Measurements from ENCODE around the gene SYCP3. TPM values are rescaled to one million over a fixed set of nuclear protein-coding genes. Genes with fewer than 3 reads are reported as not detected.
"Not testable (repeated sequence)": the region's sequence is repeated elsewhere in the genome, so short reads cannot be mapped to it uniquely, and the experiment has no call there.

SYCP3 gene
- polyA plus RNA-seq, 1 experiment = 0.06 TPM

DNA sequence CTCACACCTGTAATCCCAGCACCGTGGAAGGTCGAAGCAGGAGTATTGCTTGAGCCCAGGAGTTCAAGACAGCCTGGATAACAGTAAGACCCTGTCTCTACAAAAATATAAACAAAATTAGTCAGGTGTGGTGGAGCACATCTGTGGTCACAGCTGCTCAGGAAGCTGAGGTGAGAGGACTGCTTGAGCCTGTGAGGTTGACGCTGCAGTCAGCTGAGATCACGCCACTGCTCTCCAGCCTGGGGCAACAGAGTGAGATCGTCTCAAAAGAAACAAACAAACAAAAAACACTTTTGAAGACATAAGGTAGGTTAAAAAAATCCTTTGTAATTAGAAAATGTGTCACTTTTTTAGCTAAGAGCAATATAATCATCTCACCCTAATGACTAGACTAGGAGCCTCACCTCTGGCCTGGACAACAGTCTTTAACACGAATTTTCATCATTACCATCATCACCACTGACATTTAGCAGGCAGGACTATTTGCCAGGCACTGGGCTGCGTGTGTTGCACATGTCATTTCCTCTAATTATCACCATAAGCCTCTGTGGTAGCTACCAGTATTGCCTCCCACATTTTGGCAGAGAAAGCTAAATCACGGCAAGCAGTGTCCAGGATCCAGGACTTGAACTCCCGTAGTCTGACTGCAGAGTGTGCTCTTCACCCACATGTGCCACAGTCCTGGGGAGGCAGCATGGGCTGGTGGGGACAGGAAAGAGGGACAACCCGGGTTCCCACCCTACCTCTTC, 4.6 kb upstream of the SYCP3 start:
- ChIA-PET POLR2A (no interaction called here), CTCF (interaction anchor here (1.2 kb wide), 1 partner anchor 15 kb away, joined by 3 read pairs; no protein-coding TSS in a partner anchor)

DNA sequence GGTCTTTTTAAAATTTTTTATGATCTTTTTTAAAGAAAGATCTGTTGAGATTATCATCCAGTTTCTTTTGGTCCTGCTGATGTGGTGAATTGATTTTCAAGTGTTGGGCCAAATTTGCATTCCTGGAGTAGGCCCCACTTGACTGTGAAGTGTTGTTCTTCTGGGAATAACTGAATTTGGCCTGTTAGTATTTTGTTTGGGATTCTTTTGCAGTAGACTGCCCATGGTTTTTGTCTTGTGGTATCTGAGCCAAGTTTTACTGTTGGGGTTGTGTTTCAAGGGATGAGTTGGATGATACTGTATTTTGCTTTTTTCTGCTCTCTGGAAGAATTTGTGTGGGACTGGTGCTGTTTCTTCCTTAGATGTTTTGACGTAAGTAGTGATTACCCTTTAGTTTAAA, 4.0 kb upstream of the SYCP3 start:
- ChIA-PET CTCF (no interaction called here), POLR2A (no interaction called here)
- Histone ChIP-seq H3K9me3 (ENCODE audit: control insufficient read depth, insufficient read depth, low read length) (peaks cover 11% of the 10 kb centered on the region; the same call in 1 of the 2 replicates), H3K27ac (ENCODE audit: low read depth, low read length) (no peak overlapping the region), H3K4me3 (ENCODE audit: low read depth, low read length) (no peak overlapping the region), H3K27me3 (ENCODE audit: control insufficient read depth, insufficient read depth, low read length) (no peaks in the 10 kb centered on the region)
- TF ChIP-seq, protein P1, sequence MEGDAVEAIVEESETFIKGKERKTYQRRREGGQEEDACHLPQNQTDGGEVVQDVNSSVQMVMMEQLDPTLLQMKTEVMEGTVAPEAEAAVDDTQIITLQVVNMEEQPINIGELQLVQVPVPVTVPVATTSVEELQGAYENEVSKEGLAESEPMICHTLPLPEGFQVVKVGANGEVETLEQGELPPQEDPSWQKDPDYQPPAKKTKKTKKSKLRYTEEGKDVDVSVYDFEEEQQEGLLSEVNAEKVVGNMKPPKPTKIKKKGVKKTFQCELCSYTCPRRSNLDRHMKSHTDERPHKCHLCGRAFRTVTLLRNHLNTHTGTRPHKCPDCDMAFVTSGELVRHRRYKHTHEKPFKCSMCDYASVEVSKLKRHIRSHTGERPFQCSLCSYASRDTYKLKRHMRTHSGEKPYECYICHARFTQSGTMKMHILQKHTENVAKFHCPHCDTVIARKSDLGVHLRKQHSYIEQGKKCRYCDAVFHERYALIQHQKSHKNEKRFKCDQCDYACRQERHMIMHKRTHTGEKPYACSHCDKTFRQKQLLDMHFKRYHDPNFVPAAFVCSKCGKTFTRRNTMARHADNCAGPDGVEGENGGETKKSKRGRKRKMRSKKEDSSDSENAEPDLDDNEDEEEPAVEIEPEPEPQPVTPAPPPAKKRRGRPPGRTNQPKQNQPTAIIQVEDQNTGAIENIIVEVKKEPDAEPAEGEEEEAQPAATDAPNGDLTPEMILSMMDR (IDR thresholded peaks at IDR 0.05; ENCODE audit: low read depth, low read length) = no peak
- no peak for DNase-seq (ENCODE audit: low read depth, low spot score)

More for the DNA sequence above, 4.6 kb upstream of the SYCP3 start:
- H3K27ac ChIP-seq (ENCODE audit: low read depth, low read length) = no peak overlapping the region
- H3K4me3 ChIP-seq (ENCODE audit: low read depth, low read length) = no peak overlapping the region
- DNase-seq (ENCODE audit: low read depth, low spot score) = no peak
- TF ChIP-seq, protein P1 (IDR thresholded peaks at IDR 0.05; ENCODE audit: low read depth, low read length) = no peak
- no peaks in the 10 kb centered on the region for H3K27me3 ChIP-seq (ENCODE audit: control insufficient read depth, insufficient read depth, low read length)
- peaks cover 6% of the 10 kb centered on the region; the same call in 1 of the 2 replicates for H3K9me3 ChIP-seq (ENCODE audit: control insufficient read depth, insufficient read depth, low read length)

DNA sequence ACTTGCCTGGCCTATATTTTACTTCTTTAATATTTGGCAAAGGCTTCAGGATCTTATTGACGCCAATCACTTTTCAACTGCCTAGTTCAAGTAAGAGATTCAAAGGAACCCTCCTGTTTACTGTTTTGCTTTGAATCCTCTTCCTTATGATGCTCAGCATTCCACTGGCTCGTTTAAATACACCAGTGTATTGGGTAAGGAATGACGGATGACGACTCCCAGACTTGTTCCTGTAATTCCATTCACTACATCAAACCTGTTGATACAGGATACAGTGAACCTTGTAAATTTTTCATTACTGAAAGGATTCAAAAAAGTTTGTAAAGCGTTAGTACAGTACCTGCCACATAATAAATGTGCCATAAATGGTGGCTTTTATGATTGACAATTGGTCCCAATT, 1.7 kb upstream of the SYCP3 start:
- Histone ChIP-seq H3K9me3 (ENCODE audit: control insufficient read depth, insufficient read depth, low read length) (peaks cover 11% of the 10 kb centered on the region; the same call in 1 of the 2 replicates), H3K27ac (ENCODE audit: low read depth, low read length) (no peak overlapping the region), H3K27me3 (ENCODE audit: control insufficient read depth, insufficient read depth, low read length) (no peaks in the 10 kb centered on the region), H3K4me3 (ENCODE audit: low read depth, low read length) (no peak overlapping the region)
- ChIA-PET CTCF (no interaction called here), POLR2A (no interaction called here)
- no peak for DNase-seq (ENCODE audit: low read depth, low spot score)
- TF ChIP-seq, protein P1 (IDR thresholded peaks at IDR 0.05; ENCODE audit: low read depth, low read length) = no peak

DNA sequence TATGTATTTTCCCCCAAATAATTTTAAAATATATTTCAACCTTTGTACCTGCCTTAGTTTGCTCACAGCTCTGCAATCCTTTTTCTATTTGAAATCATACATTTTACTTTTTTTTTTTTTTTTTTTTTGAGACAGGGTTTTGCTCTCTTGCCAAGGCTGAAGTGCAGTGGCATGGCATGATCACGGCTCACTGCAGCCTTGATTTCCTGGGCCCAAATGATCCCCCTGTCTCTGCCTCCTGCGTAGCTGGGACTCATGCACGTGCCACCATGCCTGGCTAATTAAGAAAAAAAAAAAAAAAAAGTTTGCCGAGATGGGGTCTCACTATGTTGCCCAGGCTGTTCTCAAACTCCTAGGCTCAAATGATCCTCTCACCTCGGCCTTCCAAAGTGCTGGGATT, 1.3 kb upstream of the SYCP3 start:
- CTCF ChIA-PET = no interaction called here
- H3K27me3 ChIP-seq (ENCODE audit: control insufficient read depth, insufficient read depth, low read length) = no peaks in the 10 kb centered on the region
- H3K9me3 ChIP-seq (ENCODE audit: control insufficient read depth, insufficient read depth, low read length) = peaks cover 11% of the 10 kb centered on the region; the same call in 1 of the 2 replicates
- TF ChIP-seq, protein P1 (IDR thresholded peaks at IDR 0.05; ENCODE audit: low read depth, low read length) = no peak
- no peak overlapping the region for H3K27ac ChIP-seq (ENCODE audit: low read depth, low read length)
- H3K4me3 ChIP-seq (ENCODE audit: low read depth, low read length) = no peak overlapping the region
- POLR2A ChIA-PET = no interaction called here
- DNase-seq (ENCODE audit: low read depth, low spot score) = no peak

DNA sequence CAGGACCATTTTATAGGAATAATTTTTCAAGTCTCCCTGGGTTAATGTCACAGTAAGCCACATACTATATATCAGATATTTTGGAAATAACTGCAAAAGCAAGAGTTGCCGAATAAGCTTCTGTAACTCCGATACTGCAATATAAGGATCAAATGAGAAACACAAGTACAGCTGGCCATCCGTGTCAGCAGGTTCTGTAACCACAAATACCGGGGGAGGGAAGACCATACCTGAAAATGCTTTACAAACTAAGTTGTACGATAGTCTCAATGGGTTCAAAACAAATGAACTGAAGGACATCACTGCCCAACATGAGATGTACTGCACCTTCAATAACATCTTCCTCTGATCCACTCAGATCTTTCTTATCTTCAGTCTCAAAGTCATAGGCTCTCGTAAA, 1.8 kb downstream of the SYCP3 start:
- no peaks in the 10 kb centered on the region for H3K27me3 ChIP-seq (ENCODE audit: control insufficient read depth, insufficient read depth, low read length)
- no peak overlapping the region for H3K27ac ChIP-seq (ENCODE audit: low read depth, low read length)
- ChIA-PET POLR2A (no interaction called here), CTCF (interaction anchor here (0.6 kb wide), 1 partner anchor 419 kb away, joined by 4 read pairs; no protein-coding TSS in a partner anchor)
- no peak for DNase-seq (ENCODE audit: low read depth, low spot score)
- TF ChIP-seq, protein P1 (IDR thresholded peaks at IDR 0.05; ENCODE audit: low read depth, low read length) = no peak
- H3K4me3 ChIP-seq (ENCODE audit: low read depth, low read length) = no peak overlapping the region
- H3K9me3 ChIP-seq (ENCODE audit: control insufficient read depth, insufficient read depth, low read length) = peaks cover 11% of the 10 kb centered on the region; the same call in 1 of the 2 replicates

DNA sequence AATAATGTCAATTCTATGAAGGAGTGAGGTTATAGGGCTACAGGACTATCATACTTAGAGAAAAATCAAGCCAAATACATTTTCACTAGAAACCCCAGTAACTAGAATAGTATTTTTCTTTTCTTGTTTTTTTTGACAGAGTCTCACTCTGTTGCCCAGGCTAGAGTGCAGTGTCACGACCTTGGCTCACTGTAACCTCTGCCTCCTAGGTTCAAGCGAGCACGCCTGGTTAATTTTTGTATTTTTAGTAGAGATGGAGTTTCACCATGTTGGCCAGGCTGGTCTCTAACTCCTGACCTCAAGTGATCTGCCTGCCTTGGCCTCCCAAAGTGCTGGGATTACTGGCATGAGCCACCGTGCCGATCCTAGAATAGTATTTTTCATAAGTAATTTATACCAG, 4.8 kb downstream of the SYCP3 start:
- H3K4me3 ChIP-seq (ENCODE audit: low read depth, low read length); H3K27me3 ChIP-seq (ENCODE audit: control insufficient read depth, insufficient read depth, low read length); CTCF ChIA-PET; H3K27ac ChIP-seq (ENCODE audit: low read depth, low read length); POLR2A ChIA-PET; DNase-seq (ENCODE audit: low read depth, low spot score): not testable (repeated sequence)
- peaks cover 11% of the 10 kb centered on the region; the same call in 1 of the 2 replicates for H3K9me3 ChIP-seq (ENCODE audit: control insufficient read depth, insufficient read depth, low read length)

All from AG04450 (cell line).